Measurements from ENCODE around the gene DLGAP4. TPM values are rescaled to one million over a fixed set of nuclear protein-coding genes. Genes with fewer than 3 reads are reported as not detected.
"Not testable (repeated sequence)": the region's sequence is repeated elsewhere in the genome, so short reads cannot be mapped to it uniquely, and the experiment has no call there.

Gene DLGAP4
- total RNA-seq, 1 donor from 2014 or later: 38.1 TPM

GRCh38 chr20:36461600-36462439 is 155.7 kb downstream of the DLGAP4 start:
- intact Hi-C loops (cut with micrococcal nuclease): no loop called here
- peak; percentile 84 for DNase-seq
- ATAC-seq: peak; percentile 42

- peak; percentile 84 for DNase-seq
- peak; percentile 63 for ATAC-seq
- intact Hi-C loops (cut with micrococcal nuclease): no loop called here
Observed at GRCh38 chr20:36462440-36463211, 156.5 kb downstream of the DLGAP4 start.

GRCh38 chr20:36463212-36464061 is 157.3 kb downstream of the DLGAP4 start:
- ATAC-seq (no peak), DNase-seq (no peak)
- intact Hi-C loops (cut with micrococcal nuclease): no loop called here

- intact Hi-C loops (cut with micrococcal nuclease): loop anchor here (5.0 kb wide), 1 partner anchor 77 kb away; the partner anchor contains the start of gene MYL9
- DNase-seq (peak; percentile 57), ATAC-seq (peak; percentile 0)
Observed at GRCh38 chr20:36465109-36466080, 159.3 kb downstream of the DLGAP4 start.

GRCh38 chr20:36466089-36466488 is 159.9 kb downstream of the DLGAP4 start:
- intact Hi-C loops (cut with micrococcal nuclease): loop anchor here (5.0 kb wide), 1 partner anchor 76 kb away; the partner anchor contains the start of gene MYL9
- no peak for DNase-seq
- ATAC-seq: no peak

GRCh38 chr20:36467076-36467999 is 161.2 kb downstream of the DLGAP4 start:
- ATAC-seq (peak; percentile 18), DNase-seq (peak; percentile 75)
- intact Hi-C loops (cut with micrococcal nuclease): loop anchor here (5.0 kb wide), 1 partner anchor 75 kb away; the partner anchor contains the start of gene MYL9

- peak; percentile 20 for ATAC-seq
- intact Hi-C loops (cut with micrococcal nuclease): loop anchor here (5.0 kb wide), 1 partner anchor 74 kb away; the partner anchor contains the start of gene MYL9
Observed at GRCh38 chr20:36468149-36469000, 162.2 kb downstream of the DLGAP4 start.

GRCh38 chr20:36469973-36470372 is 163.8 kb downstream of the DLGAP4 start:
- ATAC-seq: no peak
- intact Hi-C loops (cut with micrococcal nuclease): loop anchor here (5.0 kb wide), 1 partner anchor 72 kb away; the partner anchor contains the start of gene MYL9
- DNase-seq: no peak

More at GRCh38 chr20:36468149-36469000, 162.2 kb downstream of the DLGAP4 start:
- no peak for DNase-seq

GRCh38 chr20:36471885-36472636 is 165.9 kb downstream of the DLGAP4 start:
- no peak for DNase-seq
- intact Hi-C loops (cut with micrococcal nuclease): no loop called here
- ATAC-seq: no peak

GRCh38 chr20:36472637-36473090 is 166.5 kb downstream of the DLGAP4 start:
- DNase-seq: peak; percentile 72
- intact Hi-C loops (cut with micrococcal nuclease): no loop called here
- ATAC-seq: peak; percentile 76

GRCh38 chr20:36473164-36473563 is 167.0 kb downstream of the DLGAP4 start:
- intact Hi-C loops (cut with micrococcal nuclease): no loop called here
- DNase-seq (no peak), ATAC-seq (no peak)

GRCh38 chr20:36474563-36474962 is 168.4 kb downstream of the DLGAP4 start:
- ATAC-seq (peak; percentile 7), DNase-seq (no peak)
- intact Hi-C loops (cut with micrococcal nuclease): no loop called here

GRCh38 chr20:36475054-36475453 is 168.9 kb downstream of the DLGAP4 start:
- intact Hi-C loops (cut with micrococcal nuclease); DNase-seq; ATAC-seq: not testable (repeated sequence)

- ATAC-seq (no peak), DNase-seq (no peak)
- intact Hi-C loops (cut with micrococcal nuclease): no loop called here
Observed at GRCh38 chr20:36477475-36477874, 171.3 kb downstream of the DLGAP4 start.
